ENCODE data around the gene ZNF70. TPM values are rescaled to one million over a fixed set of nuclear protein-coding genes. Genes with fewer than 3 reads are reported as not detected.
A peak's percentile ranks its signal among the peaks of the same experiment; 100 is the strongest.

Gene ZNF70
- total RNA-seq, 1 experiment from 2014 or later = 3.2 TPM

DNA sequence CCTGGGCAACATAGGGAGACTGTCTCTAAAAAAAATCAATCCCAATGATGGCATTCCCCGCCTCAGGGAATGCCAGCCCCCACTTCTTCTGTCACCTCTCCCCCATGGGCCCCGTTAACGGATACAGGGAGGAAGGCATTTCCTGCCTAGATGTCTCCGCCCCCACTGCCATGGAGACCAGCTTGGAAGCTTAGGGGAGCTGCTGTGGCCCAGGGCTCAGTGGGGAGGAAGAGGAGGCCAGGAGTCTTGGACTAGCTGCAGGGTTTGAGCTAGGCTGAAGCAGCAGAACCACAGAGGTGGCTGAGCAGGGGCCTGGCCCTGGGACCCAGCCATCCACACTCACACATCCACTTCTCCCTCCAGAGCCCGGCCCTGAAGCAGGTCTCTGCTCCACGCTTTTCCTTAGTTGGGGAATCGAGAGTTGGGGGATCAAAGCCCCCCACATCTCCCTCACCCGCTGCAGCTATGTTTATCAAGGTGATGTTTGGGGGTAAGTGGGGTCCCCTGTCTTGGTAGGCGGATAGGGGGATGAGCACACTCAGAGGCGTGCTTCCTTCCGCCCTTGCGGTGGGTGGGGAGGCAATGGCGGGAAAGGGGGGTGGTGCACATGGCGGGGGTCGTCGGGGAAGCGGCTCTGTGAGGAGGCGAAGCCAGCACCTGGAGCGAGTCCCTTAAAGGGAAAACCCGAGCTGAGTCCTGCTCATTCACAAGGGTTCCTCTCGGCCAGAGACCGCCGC, 12.1 kb upstream of the ZNF70 start, which contains the start of gene C22orf15:
TSS of gene C22orf15 (plus strand) at position 149 of the 737 bp plus-strand sequence. CDS start at position 466, 317 bp downstream.
- BruUV-seq (replicated peaks) = no TSS peak
- ATAC-seq (peak; percentile 27; the same call in 1 of the 2 replicates), DNase-seq (ENCODE audit: low read depth, low spot score) (no peak)
- POLR2A ChIA-PET = interaction anchor here (0.6 kb wide), 1 partner anchor 205 kb away, joined by 3 read pairs; no protein-coding TSS in a partner anchor
- intact Hi-C loops (cut with micrococcal nuclease; ENCODE audit: unreplicated experiment) (no loop called here), in situ Hi-C loops (cut with HindIII; ENCODE audit: low pct_unique_long_range_greater_than_20kb, low sequenced_read_pairs) (no loop called here)
- TF ChIP-seq TCF7L2 (IDR thresholded peaks at IDR 0.05; ENCODE audit: low read depth, low read length) (no peak), POLR2AphosphoS5 (IDR thresholded peaks at IDR 0.05; ENCODE audit: low read depth, low read length) (no peak)
- TF ChIP-seq, protein P1, sequence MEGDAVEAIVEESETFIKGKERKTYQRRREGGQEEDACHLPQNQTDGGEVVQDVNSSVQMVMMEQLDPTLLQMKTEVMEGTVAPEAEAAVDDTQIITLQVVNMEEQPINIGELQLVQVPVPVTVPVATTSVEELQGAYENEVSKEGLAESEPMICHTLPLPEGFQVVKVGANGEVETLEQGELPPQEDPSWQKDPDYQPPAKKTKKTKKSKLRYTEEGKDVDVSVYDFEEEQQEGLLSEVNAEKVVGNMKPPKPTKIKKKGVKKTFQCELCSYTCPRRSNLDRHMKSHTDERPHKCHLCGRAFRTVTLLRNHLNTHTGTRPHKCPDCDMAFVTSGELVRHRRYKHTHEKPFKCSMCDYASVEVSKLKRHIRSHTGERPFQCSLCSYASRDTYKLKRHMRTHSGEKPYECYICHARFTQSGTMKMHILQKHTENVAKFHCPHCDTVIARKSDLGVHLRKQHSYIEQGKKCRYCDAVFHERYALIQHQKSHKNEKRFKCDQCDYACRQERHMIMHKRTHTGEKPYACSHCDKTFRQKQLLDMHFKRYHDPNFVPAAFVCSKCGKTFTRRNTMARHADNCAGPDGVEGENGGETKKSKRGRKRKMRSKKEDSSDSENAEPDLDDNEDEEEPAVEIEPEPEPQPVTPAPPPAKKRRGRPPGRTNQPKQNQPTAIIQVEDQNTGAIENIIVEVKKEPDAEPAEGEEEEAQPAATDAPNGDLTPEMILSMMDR (IDR thresholded peaks at IDR 0.05) = no peak
- Histone ChIP-seq H3K4me1 (ENCODE audit: control insufficient read depth, insufficient read depth, low read length) (0 out of 2 replicates have a peak, but pooled peaks cover 7% of the 10 kb centered on the region), H3K4me3 (ENCODE audit: low read depth in 2 of 2, low read length in 2 of 2) (no peak within 1 kb of the TSS), H3K27ac (ENCODE audit: low read length) (no peak within 1 kb of the TSS), H3K36me3 (ENCODE audit: control insufficient read depth, insufficient read depth, low read length) (no peaks in the 10 kb centered on the region; the same call in 1 of the 2 replicates), H3K27me3 (ENCODE audit: control insufficient read depth, insufficient read depth, low read length) (no peaks in the 10 kb centered on the region), H3K9me3 (ENCODE audit: control insufficient read depth, insufficient read depth, low read depth, low read length) (no peaks in the 10 kb centered on the region)
- CTCF ChIA-PET = no interaction called here

DNA sequence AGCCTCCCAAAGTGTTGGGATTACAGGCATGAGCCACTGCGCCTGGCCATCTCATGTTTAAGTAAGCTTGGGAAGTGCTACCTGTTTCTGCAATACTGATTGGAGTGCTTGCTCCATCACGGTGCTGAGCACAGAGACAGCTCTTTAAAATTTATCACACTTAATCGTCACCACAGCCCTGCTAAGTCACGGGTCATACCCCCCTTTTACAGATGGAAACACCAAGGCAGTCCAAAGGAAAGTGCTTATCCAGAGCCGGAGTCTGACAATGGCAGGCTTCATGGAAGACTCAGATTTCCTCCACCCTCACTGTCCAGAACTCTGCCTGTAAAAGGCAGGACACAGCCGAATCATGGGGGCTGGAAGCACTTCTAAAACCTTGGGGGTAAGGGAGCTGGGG, 9.1 kb upstream of the ZNF70 start:
- in situ Hi-C loops (cut with HindIII; ENCODE audit: low pct_unique_long_range_greater_than_20kb, low sequenced_read_pairs) = no loop called here
- Histone ChIP-seq H3K36me3 (ENCODE audit: control insufficient read depth, insufficient read depth, low read length) (no peaks in the 10 kb centered on the region), H3K27ac (ENCODE audit: low read length) (no peak overlapping the region), H3K27me3 (ENCODE audit: control insufficient read depth, insufficient read depth, low read length) (no peaks in the 10 kb centered on the region), H3K4me1 (ENCODE audit: control insufficient read depth, insufficient read depth, low read length) (peaks cover 5% of the 10 kb centered on the region; the same call in 1 of the 2 replicates), H3K9me3 (ENCODE audit: control insufficient read depth, insufficient read depth, low read depth, low read length) (no peaks in the 10 kb centered on the region), H3K4me3 (ENCODE audit: low read depth in 2 of 2, low read length in 2 of 2) (no peak overlapping the region)
- TF ChIP-seq, protein P1 (IDR thresholded peaks at IDR 0.05) = no peak
- TF ChIP-seq SIN3A (IDR thresholded peaks at IDR 0.05; ENCODE audit: borderline replicate concordance, insufficient read depth, low read depth, low read length) (no peak), TCF7L2 (IDR thresholded peaks at IDR 0.05; ENCODE audit: low read depth, low read length) (no peak), POLR2AphosphoS5 (IDR thresholded peaks at IDR 0.05; ENCODE audit: low read depth, low read length) (no peak)
- TF ChIP-seq, protein P2, sequence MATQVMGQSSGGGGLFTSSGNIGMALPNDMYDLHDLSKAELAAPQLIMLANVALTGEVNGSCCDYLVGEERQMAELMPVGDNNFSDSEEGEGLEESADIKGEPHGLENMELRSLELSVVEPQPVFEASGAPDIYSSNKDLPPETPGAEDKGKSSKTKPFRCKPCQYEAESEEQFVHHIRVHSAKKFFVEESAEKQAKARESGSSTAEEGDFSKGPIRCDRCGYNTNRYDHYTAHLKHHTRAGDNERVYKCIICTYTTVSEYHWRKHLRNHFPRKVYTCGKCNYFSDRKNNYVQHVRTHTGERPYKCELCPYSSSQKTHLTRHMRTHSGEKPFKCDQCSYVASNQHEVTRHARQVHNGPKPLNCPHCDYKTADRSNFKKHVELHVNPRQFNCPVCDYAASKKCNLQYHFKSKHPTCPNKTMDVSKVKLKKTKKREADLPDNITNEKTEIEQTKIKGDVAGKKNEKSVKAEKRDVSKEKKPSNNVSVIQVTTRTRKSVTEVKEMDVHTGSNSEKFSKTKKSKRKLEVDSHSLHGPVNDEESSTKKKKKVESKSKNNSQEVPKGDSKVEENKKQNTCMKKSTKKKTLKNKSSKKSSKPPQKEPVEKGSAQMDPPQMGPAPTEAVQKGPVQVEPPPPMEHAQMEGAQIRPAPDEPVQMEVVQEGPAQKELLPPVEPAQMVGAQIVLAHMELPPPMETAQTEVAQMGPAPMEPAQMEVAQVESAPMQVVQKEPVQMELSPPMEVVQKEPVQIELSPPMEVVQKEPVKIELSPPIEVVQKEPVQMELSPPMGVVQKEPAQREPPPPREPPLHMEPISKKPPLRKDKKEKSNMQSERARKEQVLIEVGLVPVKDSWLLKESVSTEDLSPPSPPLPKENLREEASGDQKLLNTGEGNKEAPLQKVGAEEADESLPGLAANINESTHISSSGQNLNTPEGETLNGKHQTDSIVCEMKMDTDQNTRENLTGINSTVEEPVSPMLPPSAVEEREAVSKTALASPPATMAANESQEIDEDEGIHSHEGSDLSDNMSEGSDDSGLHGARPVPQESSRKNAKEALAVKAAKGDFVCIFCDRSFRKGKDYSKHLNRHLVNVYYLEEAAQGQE (IDR thresholded peaks at IDR 0.05; ENCODE audit: insufficient read depth in 1 of 2, low read depth in 2 of 2, low read length in 1 of 2) = no peak
- no peak for ATAC-seq
- ChIA-PET CTCF (interaction anchor here (0.6 kb wide), 1 partner anchor 1089 kb away, joined by 4 read pairs; no protein-coding TSS in a partner anchor), POLR2A (interaction anchor here (0.7 kb wide), 1 partner anchor 43 kb away, joined by 6 read pairs; no protein-coding TSS in a partner anchor)
- intact Hi-C loops (cut with micrococcal nuclease; ENCODE audit: unreplicated experiment) = no loop called here
- no TSS peak for BruUV-seq (replicated peaks)
- DNase-seq (ENCODE audit: low read depth, low spot score) = no peak
